ENCODE measurements around the gene PXK. TPM values are rescaled to one million over a fixed set of nuclear protein-coding genes. Genes with fewer than 3 reads are reported as not detected.

Gene PXK
- total and polyA plus RNA-seq, 4 donors: 6.0 to 15.9 (median 12.6) TPM

GRCh38 chr3:58392181-58392580 lies 59.5 kb downstream of the PXK start:
- H3K27me3 ChIP-seq (ENCODE audit: control insufficient read depth in 4 of 4, insufficient read depth in 4 of 4, low read length in 3 of 4): no peaks in the 10 kb centered on the region
- no peaks in the 10 kb centered on the region for H3K9me3 ChIP-seq (ENCODE audit: control insufficient read depth in 4 of 4, low read length in 3 of 4)
- no peak overlapping the region for H3K9ac ChIP-seq (ENCODE audit: low read depth in 1 of 2, low read length in 2 of 2)
- DNase-seq (ENCODE audit: low spot score): no peak
- H3K36me3 ChIP-seq (ENCODE audit: control insufficient read depth in 4 of 4, insufficient read depth in 3 of 4, low read depth in 1 of 4, low read length in 3 of 4): peaks cover 0 to 14% (median 10%) of the 10 kb centered on the region in 4 donors
- no peak overlapping the region for H3K4me3 ChIP-seq (ENCODE audit: low read depth in 1 of 3, low read length in 3 of 3)
- peaks cover 0 to 9% (median 5%) of the 10 kb centered on the region in 4 donors for H3K4me1 ChIP-seq (ENCODE audit: control insufficient read depth in 4 of 4, insufficient read depth in 4 of 4, low read length in 3 of 4)
- H3K27ac ChIP-seq (ENCODE audit: low read depth in 1 of 2, low read length in 2 of 2): no peak overlapping the region
- TF ChIP-seq EGR1 (IDR thresholded peaks at IDR 0.05; ENCODE audit: low read depth in 2 of 2) (no peak), RAD21 (IDR thresholded peaks at IDR 0.05) (no peak), YY1 (IDR thresholded peaks at IDR 0.05) (no peak)
- 58% methylated on average over 3 of the region's 3 CpGs for WGBS

- Histone ChIP-seq H3K9me3 (ENCODE audit: control insufficient read depth in 4 of 4, low read length in 3 of 4) (no peaks in the 10 kb centered on the region), H3K4me1 (ENCODE audit: control insufficient read depth in 4 of 4, insufficient read depth in 4 of 4, low read length in 3 of 4) (no peaks in the 10 kb centered on the region), H3K4me3 (ENCODE audit: low read depth in 1 of 3, low read length in 3 of 3) (no peak overlapping the region), H3K27me3 (ENCODE audit: control insufficient read depth in 4 of 4, insufficient read depth in 4 of 4, low read length in 3 of 4) (no peaks in the 10 kb centered on the region), H3K9ac (ENCODE audit: low read depth in 1 of 2, low read length in 2 of 2) (no peak overlapping the region), H3K36me3 (ENCODE audit: control insufficient read depth in 4 of 4, insufficient read depth in 3 of 4, low read depth in 1 of 4, low read length in 3 of 4) (peaks cover 0 to 31% (median 21%) of the 10 kb centered on the region in 4 donors), H3K27ac (ENCODE audit: low read depth in 1 of 2, low read length in 2 of 2) (no peak overlapping the region)
- TF ChIP-seq RAD21 (IDR thresholded peaks at IDR 0.05): no peak
- no peak for TF ChIP-seq EGR1 (IDR thresholded peaks at IDR 0.05; ENCODE audit: low read depth in 2 of 2)
- no peak for TF ChIP-seq YY1 (IDR thresholded peaks at IDR 0.05)
- TF ChIP-seq GABPA (IDR thresholded peaks at IDR 0.05 in 1 of 2, conservative IDR thresholded peaks at IDR 0.05 in 1 of 2): no peak
- TF ChIP-seq JUND (IDR thresholded peaks at IDR 0.05): no peak
- no peak for TF ChIP-seq HNF4G (IDR thresholded peaks at IDR 0.05)
- TF ChIP-seq RXRA (IDR thresholded peaks at IDR 0.05): no peak
- TF ChIP-seq FOXA1 (IDR thresholded peaks at IDR 0.05): no peak
- TF ChIP-seq HNF4A (conservative IDR thresholded peaks at IDR 0.05): no peak
- DNase-seq (ENCODE audit: low spot score): no peak
These were observed 61.6 kb downstream of the PXK start for GRCh38 chr3:58394339-58394738.

- Histone ChIP-seq H3K9me3 (ENCODE audit: control insufficient read depth in 4 of 4, low read length in 3 of 4) (no peaks in the 10 kb centered on the region), H3K4me3 (ENCODE audit: low read depth in 1 of 3, low read length in 3 of 3) (no peak overlapping the region), H3K9ac (ENCODE audit: low read depth in 1 of 2, low read length in 2 of 2) (no peak overlapping the region), H3K36me3 (ENCODE audit: control insufficient read depth in 4 of 4, insufficient read depth in 3 of 4, low read depth in 1 of 4, low read length in 3 of 4) (peaks cover 3 to 34% (median 27%) of the 10 kb centered on the region in 4 donors), H3K27me3 (ENCODE audit: control insufficient read depth in 4 of 4, insufficient read depth in 4 of 4, low read length in 3 of 4) (no peaks in the 10 kb centered on the region), H3K27ac (ENCODE audit: low read depth in 1 of 2, low read length in 2 of 2) (no peak overlapping the region), H3K4me1 (ENCODE audit: control insufficient read depth in 4 of 4, insufficient read depth in 4 of 4, low read length in 3 of 4) (no peaks in the 10 kb centered on the region)
- 91% methylated on average over 9 of the region's 9 CpGs for WGBS
- TF ChIP-seq FOXA1 (IDR thresholded peaks at IDR 0.05) (no peak), ATF3 (IDR thresholded peaks at IDR 0.05) (no peak), NR2F2 (IDR thresholded peaks at IDR 0.05) (no peak), MAX (IDR thresholded peaks at IDR 0.05) (no peak), HNF4A (conservative IDR thresholded peaks at IDR 0.05) (no peak), ZBTB33 (IDR thresholded peaks at IDR 0.05) (no peak), GABPA (IDR thresholded peaks at IDR 0.05 in 1 of 2, conservative IDR thresholded peaks at IDR 0.05 in 1 of 2) (no peak), FOXA2 (IDR thresholded peaks at IDR 0.05) (no peak), RXRA (IDR thresholded peaks at IDR 0.05) (no peak), TAF1 (conservative IDR thresholded peaks at IDR 0.05) (no peak), SP1 (IDR thresholded peaks at IDR 0.05) (no peak)
- DNase-seq (ENCODE audit: low spot score): no peak
These were observed 66.1 kb downstream of the PXK start for GRCh38 chr3:58398669-58399333.
